ENCODE data around the gene RBM27. TPM values are rescaled to one million over a fixed set of nuclear protein-coding genes. Genes with fewer than 3 reads are reported as not detected.

Gene RBM27
- 9.7 TPM for polyA plus RNA-seq (2013, experiment 1 of 2)
- polyA plus RNA-seq (2013, experiment 2 of 2), result 9.9 TPM

GRCh38 chr5:146203011-146203871 lies at the start of gene RBM27:
TSS of gene RBM27 (plus strand) at chr5:146203605. CDS start at chr5:146203766, 161 bp downstream.
- Histone ChIP-seq H2AFZ (ENCODE audit: low read depth, low read length) (peak within 1 kb of the TSS; percentile 91), H3K4me2 (ENCODE audit: low read length, poor library complexity, severe bottlenecking) (peak within 1 kb of the TSS; percentile 91)
- WGBS, result under 1% methylated on average over 45 of the region's 48 CpGs

GRCh38 chr5:146158255-146158654 lies 45.1 kb upstream of the RBM27 start:
- H3K23ac ChIP-seq (ENCODE audit: low read length in 2 of 2), result no peak overlapping the region
- no peak overlapping the region for H3K4me2 ChIP-seq (ENCODE audit: low read length, poor library complexity, severe bottlenecking)
- H4K8ac ChIP-seq (ENCODE audit: low read length), result no peak overlapping the region
- no peak overlapping the region for H2BK5ac ChIP-seq (ENCODE audit: low read depth, low read length, poor library complexity, severe bottlenecking)
- no peak overlapping the region for H3K4ac ChIP-seq (ENCODE audit: low read depth in 1 of 2, low read length in 2 of 2)
- H3K79me1 ChIP-seq (replicated peaks; ENCODE audit: low read length, poor library complexity, severe bottlenecking), result peaks cover 6% of the 10 kb centered on the region
- H3K27me3 ChIP-seq (ENCODE audit: control insufficient read depth in 1 of 2, insufficient read depth in 1 of 2, low read length in 2 of 2), result no peaks in the 10 kb centered on the region
- no peaks in the 10 kb centered on the region for H3K4me1 ChIP-seq (ENCODE audit: control insufficient read depth, insufficient read depth, low read depth, low read length)
- H3K9me3 ChIP-seq (ENCODE audit: control insufficient read depth, low read length), result no peaks in the 10 kb centered on the region
- H3K14ac ChIP-seq (ENCODE audit: low read length in 2 of 2), result no peak overlapping the region
- H2BK120ac ChIP-seq (ENCODE audit: low read depth, low read length), result no peak overlapping the region
- no peak overlapping the region for H4K91ac ChIP-seq (ENCODE audit: low read length)
- no peak overlapping the region for H2AFZ ChIP-seq (ENCODE audit: low read depth, low read length)
- DNase-seq, result no peak
- no peak overlapping the region for H2BK12ac ChIP-seq (ENCODE audit: low read length in 2 of 2)
- no peak overlapping the region for H2BK15ac ChIP-seq (ENCODE audit: low read depth, poor library complexity, severe bottlenecking)
- H3K27ac ChIP-seq (ENCODE audit: low read length, poor library complexity, severe bottlenecking), result no peak overlapping the region
- H3K4me3 ChIP-seq (ENCODE audit: insufficient read depth in 1 of 2, low read depth in 1 of 2, low read length in 2 of 2), result no peak overlapping the region
- no peak overlapping the region for H3K9ac ChIP-seq (ENCODE audit: low read length)
- H2AK5ac ChIP-seq (ENCODE audit: low read length, severe bottlenecking), result no peak overlapping the region
- peaks cover 20 to 93% of the 10 kb centered on the region in 2 experiments for H3K36me3 ChIP-seq (ENCODE audit: control insufficient read depth in 1 of 2, insufficient read depth in 2 of 2, low read depth in 1 of 2, low read length in 2 of 2)
- no peak overlapping the region for H3K18ac ChIP-seq (ENCODE audit: low read depth in 1 of 2, low read length in 2 of 2)

More at GRCh38 chr5:146203011-146203871, at the start of gene RBM27:
- H3K27ac ChIP-seq (ENCODE audit: low read length, poor library complexity, severe bottlenecking), result peak within 1 kb of the TSS; percentile 93
- H2BK12ac ChIP-seq (ENCODE audit: low read length in 2 of 2), result peak within 1 kb of the TSS in 1 of 2 experiments; percentile 83
- peak within 1 kb of the TSS; percentile 85 to 86 for H3K4me3 ChIP-seq (ENCODE audit: insufficient read depth in 1 of 2, low read depth in 1 of 2, low read length in 2 of 2)
- H3K14ac ChIP-seq (ENCODE audit: low read length in 2 of 2), result peak within 1 kb of the TSS in 1 of 2 experiments; percentile 97
- H3K79me1 ChIP-seq (replicated peaks; ENCODE audit: low read length, poor library complexity, severe bottlenecking), result no peaks in the 10 kb centered on the region
- peak within 1 kb of the TSS in 1 of 2 experiments; percentile 59 for H3K23ac ChIP-seq (ENCODE audit: low read length in 2 of 2)
- H4K91ac ChIP-seq (ENCODE audit: low read length), result peak within 1 kb of the TSS; percentile 61
- H3K27me3 ChIP-seq (ENCODE audit: control insufficient read depth in 1 of 2, insufficient read depth in 1 of 2, low read length in 2 of 2), result no peaks in the 10 kb centered on the region
- H3K36me3 ChIP-seq (ENCODE audit: control insufficient read depth in 1 of 2, insufficient read depth in 2 of 2, low read depth in 1 of 2, low read length in 2 of 2), result no peaks in the 10 kb centered on the region
- peak within 1 kb of the TSS; percentile 94 for H3K9ac ChIP-seq (ENCODE audit: low read length)
- H3K18ac ChIP-seq (ENCODE audit: low read depth in 1 of 2, low read length in 2 of 2), result peak within 1 kb of the TSS; percentile 97 to 99
- H2BK120ac ChIP-seq (ENCODE audit: low read depth, low read length), result peak within 1 kb of the TSS; percentile 61
- H3K4me1 ChIP-seq (ENCODE audit: control insufficient read depth, insufficient read depth, low read depth, low read length), result peaks cover 8% of the 10 kb centered on the region
- H3K4ac ChIP-seq (ENCODE audit: low read depth in 1 of 2, low read length in 2 of 2), result peak within 1 kb of the TSS; percentile 46 to 96
- peak within 1 kb of the TSS; percentile 51 for H2BK5ac ChIP-seq (ENCODE audit: low read depth, low read length, poor library complexity, severe bottlenecking)
- H2AK5ac ChIP-seq (ENCODE audit: low read length, severe bottlenecking), result no peak within 1 kb of the TSS
- peak within 1 kb of the TSS; percentile 84 for H4K8ac ChIP-seq (ENCODE audit: low read length)
- no peaks in the 10 kb centered on the region for H3K9me3 ChIP-seq (ENCODE audit: control insufficient read depth, low read length)
- no peak within 1 kb of the TSS for H2BK15ac ChIP-seq (ENCODE audit: low read depth, poor library complexity, severe bottlenecking)
- DNase-seq, result peak; percentile 98

- Histone ChIP-seq H2AK5ac (ENCODE audit: low read length, severe bottlenecking) (no peak overlapping the region), H3K4me1 (ENCODE audit: control insufficient read depth, insufficient read depth, low read depth, low read length) (no peaks in the 10 kb centered on the region), H3K36me3 (ENCODE audit: control insufficient read depth in 1 of 2, insufficient read depth in 2 of 2, low read depth in 1 of 2, low read length in 2 of 2) (peaks cover 21 to 95% of the 10 kb centered on the region in 2 experiments), H2AFZ (ENCODE audit: low read depth, low read length) (no peak overlapping the region), H3K14ac (ENCODE audit: low read length in 2 of 2) (no peak overlapping the region), H2BK15ac (ENCODE audit: low read depth, poor library complexity, severe bottlenecking) (no peak overlapping the region), H3K79me1 (replicated peaks; ENCODE audit: low read length, poor library complexity, severe bottlenecking) (peaks cover 6% of the 10 kb centered on the region), H3K4me3 (ENCODE audit: insufficient read depth in 1 of 2, low read depth in 1 of 2, low read length in 2 of 2) (no peak overlapping the region), H4K91ac (ENCODE audit: low read length) (no peak overlapping the region), H3K4ac (ENCODE audit: low read depth in 1 of 2, low read length in 2 of 2) (no peak overlapping the region), H3K18ac (ENCODE audit: low read depth in 1 of 2, low read length in 2 of 2) (no peak overlapping the region), H3K9me3 (ENCODE audit: control insufficient read depth, low read length) (no peaks in the 10 kb centered on the region), H3K9ac (ENCODE audit: low read length) (no peak overlapping the region), H3K23ac (ENCODE audit: low read length in 2 of 2) (no peak overlapping the region), H2BK5ac (ENCODE audit: low read depth, low read length, poor library complexity, severe bottlenecking) (no peak overlapping the region), H3K4me2 (ENCODE audit: low read length, poor library complexity, severe bottlenecking) (no peak overlapping the region), H2BK12ac (ENCODE audit: low read length in 2 of 2) (no peak overlapping the region), H3K27me3 (ENCODE audit: control insufficient read depth in 1 of 2, insufficient read depth in 1 of 2, low read length in 2 of 2) (no peaks in the 10 kb centered on the region), H4K8ac (ENCODE audit: low read length) (no peak overlapping the region), H3K27ac (ENCODE audit: low read length, poor library complexity, severe bottlenecking) (no peak overlapping the region), H2BK120ac (ENCODE audit: low read depth, low read length) (no peak overlapping the region)
- WGBS, result 96% methylated on average over 1 of the region's 2 CpGs
- no peak for DNase-seq
Measured at GRCh38 chr5:146164382-146164781, 39.0 kb upstream of the RBM27 start.

- H3K9ac ChIP-seq (ENCODE audit: low read length), result no peak overlapping the region
- no CpG with 5 or more reads among the region's 1 CpG for WGBS
- no peak overlapping the region for H2BK120ac ChIP-seq (ENCODE audit: low read depth, low read length)
- H2AK5ac ChIP-seq (ENCODE audit: low read length, severe bottlenecking), result no peak overlapping the region
- no peaks in the 10 kb centered on the region for H3K9me3 ChIP-seq (ENCODE audit: control insufficient read depth, low read length)
- peaks cover 8% of the 10 kb centered on the region for H3K79me1 ChIP-seq (replicated peaks; ENCODE audit: low read length, poor library complexity, severe bottlenecking)
- H3K4me1 ChIP-seq (ENCODE audit: control insufficient read depth, insufficient read depth, low read depth, low read length), result no peaks in the 10 kb centered on the region
- no peak overlapping the region for H3K18ac ChIP-seq (ENCODE audit: low read depth in 1 of 2, low read length in 2 of 2)
- H3K23ac ChIP-seq (ENCODE audit: low read length in 2 of 2), result no peak overlapping the region
- no peak overlapping the region for H3K4me2 ChIP-seq (ENCODE audit: low read length, poor library complexity, severe bottlenecking)
- no peak overlapping the region for H3K4me3 ChIP-seq (ENCODE audit: insufficient read depth in 1 of 2, low read depth in 1 of 2, low read length in 2 of 2)
- no peak overlapping the region for H4K91ac ChIP-seq (ENCODE audit: low read length)
- no peak overlapping the region for H3K27ac ChIP-seq (ENCODE audit: low read length, poor library complexity, severe bottlenecking)
- DNase-seq, result no peak
- H3K14ac ChIP-seq (ENCODE audit: low read length in 2 of 2), result no peak overlapping the region
- H2BK15ac ChIP-seq (ENCODE audit: low read depth, poor library complexity, severe bottlenecking), result no peak overlapping the region
- peaks cover 21 to 95% of the 10 kb centered on the region in 2 experiments for H3K36me3 ChIP-seq (ENCODE audit: control insufficient read depth in 1 of 2, insufficient read depth in 2 of 2, low read depth in 1 of 2, low read length in 2 of 2)
- H3K4ac ChIP-seq (ENCODE audit: low read depth in 1 of 2, low read length in 2 of 2), result no peak overlapping the region
- H2BK12ac ChIP-seq (ENCODE audit: low read length in 2 of 2), result no peak overlapping the region
- H3K27me3 ChIP-seq (ENCODE audit: control insufficient read depth in 1 of 2, insufficient read depth in 1 of 2, low read length in 2 of 2), result no peaks in the 10 kb centered on the region
- no peak overlapping the region for H2BK5ac ChIP-seq (ENCODE audit: low read depth, low read length, poor library complexity, severe bottlenecking)
- no peak overlapping the region for H2AFZ ChIP-seq (ENCODE audit: low read depth, low read length)
- H4K8ac ChIP-seq (ENCODE audit: low read length), result no peak overlapping the region
Measured at GRCh38 chr5:146165460-146165859, 37.9 kb upstream of the RBM27 start.
